ENCODE results near the gene OR51G1. TPM values are rescaled to one million over a fixed set of nuclear protein-coding genes. Genes with fewer than 3 reads are reported as not detected.
"Not testable (repeated sequence)": the region's sequence is repeated elsewhere in the genome, so short reads cannot be mapped to it uniquely, and the experiment has no call there.

The OR51G1 gene, protein sequence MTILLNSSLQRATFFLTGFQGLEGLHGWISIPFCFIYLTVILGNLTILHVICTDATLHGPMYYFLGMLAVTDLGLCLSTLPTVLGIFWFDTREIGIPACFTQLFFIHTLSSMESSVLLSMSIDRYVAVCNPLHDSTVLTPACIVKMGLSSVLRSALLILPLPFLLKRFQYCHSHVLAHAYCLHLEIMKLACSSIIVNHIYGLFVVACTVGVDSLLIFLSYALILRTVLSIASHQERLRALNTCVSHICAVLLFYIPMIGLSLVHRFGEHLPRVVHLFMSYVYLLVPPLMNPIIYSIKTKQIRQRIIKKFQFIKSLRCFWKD
- not detected for polyA plus RNA-seq (ENCODE audit: insufficient read length in 4 of 4)

DNA sequence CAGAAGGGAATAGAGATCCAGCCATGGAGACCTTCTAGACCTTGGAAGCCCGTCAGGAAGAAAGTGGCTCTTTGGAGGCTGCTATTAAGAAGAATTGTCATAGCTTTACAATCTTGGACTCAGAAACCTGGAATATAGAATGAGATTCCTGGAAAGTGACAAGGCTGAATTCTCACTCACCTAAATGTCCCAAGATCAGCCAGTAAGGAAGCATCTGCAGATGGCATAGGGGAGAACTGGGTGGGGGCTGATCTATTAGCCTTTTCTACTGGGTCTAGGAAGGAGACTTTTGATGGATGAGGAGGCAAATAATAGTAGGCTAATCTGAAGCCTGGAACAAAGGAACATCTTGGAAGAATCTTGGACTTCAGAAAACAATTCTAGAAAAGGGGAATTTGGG, at the start of gene OR51G1:
TSS of gene OR51G1 (minus strand) at position 101 of the 400 bp plus-strand sequence. CDS start at position 101, 0 bp downstream.
- no peak for DNase-seq (ENCODE audit: low read depth in 4 of 4, low spot score in 3 of 4)

DNA sequence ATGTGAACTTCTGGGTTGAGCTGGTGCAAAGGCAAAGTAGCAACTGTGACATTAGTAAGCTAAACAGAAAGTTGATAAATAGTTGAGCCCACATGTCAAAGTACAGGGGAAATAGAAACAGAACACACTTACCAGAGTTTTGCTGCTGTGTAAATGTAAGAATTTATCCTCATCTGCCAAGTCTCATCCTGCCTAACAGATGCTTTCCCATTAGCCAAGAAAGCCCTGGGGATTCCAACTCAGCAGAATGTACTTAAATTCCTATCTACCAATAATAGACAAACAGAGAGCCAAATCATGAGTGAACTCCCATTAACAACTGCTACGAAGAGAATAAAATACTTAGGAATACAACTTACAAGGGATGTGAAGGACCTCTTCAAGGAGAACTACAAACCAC, 38.7 kb upstream of the OR51G1 start:
- DNase-seq (ENCODE audit: low read depth in 4 of 4, low spot score in 3 of 4): no peak

DNA sequence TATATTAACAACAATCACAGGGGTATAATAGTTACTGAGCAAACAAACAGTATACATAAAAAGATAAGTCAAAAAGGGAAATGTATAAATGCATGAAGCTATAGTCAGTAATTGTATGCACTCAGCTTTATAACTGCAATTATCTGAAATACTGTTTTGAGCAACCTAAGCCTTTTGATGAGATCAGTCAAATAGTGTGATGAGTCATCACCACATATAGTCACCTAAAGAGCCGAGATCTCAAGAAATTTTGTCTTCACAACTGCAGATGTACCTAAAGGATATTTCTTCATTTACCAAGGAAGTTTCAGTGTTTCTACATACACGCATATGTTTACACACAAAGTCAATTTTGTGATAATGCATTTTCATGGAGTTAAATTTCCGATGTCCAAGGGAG, 36.7 kb upstream of the OR51G1 start:
- no peak for DNase-seq (ENCODE audit: low read depth in 4 of 4, low spot score in 3 of 4)

DNA sequence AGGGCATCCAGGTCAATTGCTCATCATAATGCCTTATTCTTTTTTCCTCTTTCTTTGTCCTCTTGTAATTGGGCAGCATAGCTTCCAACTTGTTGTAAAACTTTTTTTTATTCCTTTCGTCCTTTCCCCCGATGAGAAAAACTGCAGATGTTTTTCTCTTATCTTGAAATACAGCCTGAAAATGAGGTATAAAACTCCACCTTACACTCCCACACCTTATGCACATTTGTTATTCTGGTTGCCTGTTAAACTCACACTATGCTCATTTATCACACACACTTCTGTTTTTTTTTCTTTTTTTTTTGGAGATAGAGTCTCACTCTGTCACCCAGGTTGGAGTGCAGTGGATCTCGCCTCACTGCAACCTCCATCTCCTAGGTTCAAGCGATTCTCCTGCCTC, 33.3 kb upstream of the OR51G1 start:
- no peak for DNase-seq (ENCODE audit: low read depth in 4 of 4, low spot score in 3 of 4)

DNA sequence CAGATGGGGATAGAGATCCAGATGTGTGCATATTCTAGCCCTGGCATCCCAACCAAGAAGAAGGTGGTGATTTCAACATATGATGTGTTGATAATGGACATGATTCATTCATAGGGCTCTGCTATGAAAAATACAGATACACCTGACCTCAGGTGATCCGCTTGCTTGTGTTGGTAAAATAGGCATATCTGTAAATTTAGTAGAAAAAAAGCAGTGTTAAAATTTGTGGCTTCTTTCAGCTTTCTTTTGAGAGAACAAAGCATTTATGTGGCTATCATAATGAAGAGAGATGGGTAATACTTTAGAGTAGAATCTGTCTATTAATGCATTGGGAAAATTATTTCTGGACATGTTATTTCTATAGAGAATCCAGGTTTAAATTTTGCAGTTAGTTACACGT, 31.5 kb upstream of the OR51G1 start, which contains the start of gene OR51A2:
TSS of gene OR51A2 (minus strand) at position 101 of the 400 bp plus-strand sequence. CDS start at position 101, 0 bp downstream.
- DNase-seq (ENCODE audit: low read depth in 4 of 4, low spot score in 3 of 4): not testable (repeated sequence)

DNA sequence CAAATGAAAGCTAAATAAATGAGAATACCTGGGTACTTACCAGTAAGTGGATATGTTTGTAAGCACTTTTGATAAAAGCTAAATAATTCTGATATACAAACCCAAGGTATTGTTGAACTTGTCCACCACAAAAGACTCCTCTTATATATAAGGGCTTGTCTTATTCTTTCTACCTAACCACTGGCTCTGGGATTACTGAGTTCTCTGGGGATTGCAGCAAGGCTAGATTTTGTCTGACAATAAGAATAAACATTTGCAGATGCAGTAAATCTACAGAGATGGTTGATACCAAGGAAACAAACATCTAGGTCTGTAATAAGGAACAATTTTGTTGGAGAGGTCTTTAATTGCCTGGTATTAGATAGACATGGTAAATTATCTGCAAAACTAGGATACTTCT, 23.4 kb upstream of the OR51G1 start, which contains the start of gene OR51A4:
TSS of gene OR51A4 (minus strand) at position 101 of the 400 bp plus-strand sequence. CDS start 505 bp downstream, outside the sequence.
- no peak for DNase-seq (ENCODE audit: low read depth in 4 of 4, low spot score in 3 of 4)

DNA sequence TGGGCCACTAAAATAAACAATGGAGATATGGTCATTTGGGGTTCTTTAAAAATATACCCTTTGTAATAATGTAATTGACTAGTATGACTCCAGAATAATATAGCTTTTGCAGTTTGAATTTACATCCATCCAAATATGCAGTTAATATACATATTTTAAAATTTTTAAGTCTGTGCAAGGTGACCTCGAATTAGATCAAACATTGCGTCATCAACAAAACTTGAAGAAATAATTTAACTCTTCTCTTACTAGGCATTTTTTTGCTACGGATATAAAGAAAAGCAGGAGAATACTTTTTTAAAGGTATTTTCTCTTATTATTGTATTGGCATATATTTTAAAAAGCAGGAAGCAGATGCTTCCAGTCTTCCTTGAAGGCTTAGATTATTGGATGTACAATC, 12.6 kb upstream of the OR51G1 start:
- no peak for DNase-seq (ENCODE audit: low read depth in 4 of 4, low spot score in 3 of 4)

DNA sequence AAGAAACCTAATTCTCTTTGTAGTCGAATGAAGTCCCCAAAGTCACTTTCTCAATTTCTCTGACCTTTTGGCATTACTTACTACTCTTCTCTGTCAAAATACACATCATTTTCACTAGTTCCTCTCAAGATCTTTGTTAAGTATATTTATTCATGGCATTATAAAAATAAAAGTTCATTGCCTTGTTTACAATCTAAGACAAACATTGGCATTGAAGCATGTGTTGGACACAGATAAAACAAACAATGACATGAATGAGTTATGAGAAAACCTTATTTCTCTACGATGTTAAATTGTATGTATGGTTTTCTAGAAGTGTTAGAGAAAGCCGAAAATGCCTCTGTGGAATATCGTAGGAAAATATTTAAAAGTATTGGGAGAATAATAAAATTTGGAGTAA, 8.6 kb upstream of the OR51G1 start:
- DNase-seq (ENCODE audit: low read depth in 4 of 4, low spot score in 3 of 4): no peak

DNA sequence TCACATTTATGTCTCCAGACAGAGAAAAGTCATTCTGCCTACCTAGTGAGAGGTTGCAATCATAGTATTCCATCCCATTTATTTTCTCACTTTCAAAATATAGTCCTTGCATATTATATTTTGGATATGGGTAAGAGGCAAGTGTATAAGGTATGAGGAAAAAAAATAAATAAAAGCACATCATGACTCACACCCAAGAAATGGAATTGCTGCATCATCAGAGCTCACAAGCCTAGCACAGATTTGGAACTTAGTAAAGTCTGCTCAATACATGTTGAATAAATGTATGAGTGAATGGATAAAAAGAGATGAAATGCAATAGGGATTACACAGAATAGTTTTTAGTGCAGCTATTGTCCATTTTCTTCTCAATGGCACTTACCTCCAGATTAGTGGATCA, 2.5 kb upstream of the OR51G1 start:
- no peak for DNase-seq (ENCODE audit: low read depth in 4 of 4, low spot score in 3 of 4)

DNA sequence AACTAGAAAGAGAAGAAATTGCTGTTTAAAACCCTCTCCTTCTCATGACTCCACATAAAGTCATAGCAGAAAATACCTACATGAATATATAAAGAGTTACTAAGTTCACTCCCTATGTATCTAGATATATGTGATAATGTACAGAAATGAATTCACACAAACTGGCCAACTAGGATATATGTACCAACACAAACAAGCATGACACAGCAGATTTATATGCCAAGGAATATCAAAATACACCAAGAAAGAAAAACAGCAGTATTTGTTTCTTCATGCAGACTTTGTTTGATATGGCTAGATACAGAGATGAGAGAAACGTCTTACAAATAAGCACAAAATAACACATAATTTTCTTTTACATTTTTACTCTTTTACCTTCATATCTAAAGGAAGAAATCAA, 1.8 kb downstream of the OR51G1 start:
- DNase-seq (ENCODE audit: low read depth in 4 of 4, low spot score in 3 of 4): no peak

DNA sequence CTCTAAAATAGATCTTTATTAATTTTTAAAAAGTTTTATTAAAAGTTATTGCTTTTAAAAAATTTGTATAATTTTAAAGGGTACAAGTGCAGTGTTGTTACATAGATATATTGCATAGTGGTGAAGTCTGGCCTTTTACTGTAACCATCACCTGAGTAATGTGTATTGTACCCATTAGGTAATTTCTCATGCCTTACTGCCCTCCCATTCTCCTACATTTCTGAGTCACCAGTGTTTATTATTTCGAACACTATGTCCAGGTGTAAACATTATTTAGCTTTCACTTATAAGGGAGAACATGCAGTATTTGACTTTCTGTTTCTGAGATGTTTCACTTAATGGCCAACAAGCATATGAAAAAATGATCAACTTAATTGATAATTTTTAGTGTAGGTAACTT, 2.3 kb downstream of the OR51G1 start:
- no peak for DNase-seq (ENCODE audit: low read depth in 4 of 4, low spot score in 3 of 4)

DNA sequence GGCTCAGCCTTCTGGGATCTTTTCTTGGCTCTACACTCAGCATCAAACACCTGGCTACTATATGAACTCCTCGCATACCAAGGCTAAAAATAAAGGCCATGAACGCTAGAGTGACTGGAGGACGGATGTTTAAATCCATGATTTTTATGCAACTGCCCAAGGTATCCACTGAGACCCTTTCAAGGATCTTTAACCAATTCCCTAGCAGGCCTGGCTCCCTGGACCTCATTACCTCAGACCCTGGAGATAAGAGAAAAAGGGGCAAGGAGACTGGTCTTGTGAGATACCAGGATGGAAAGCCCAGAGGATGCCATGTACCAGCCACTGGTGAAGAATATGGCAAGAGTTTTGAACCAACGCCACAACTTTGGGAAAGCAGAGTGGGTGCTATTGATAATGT, 4.9 kb downstream of the OR51G1 start, which contains the start of gene OR51G2:
TSS of gene OR51G2 (minus strand) at position 101 of the 400 bp plus-strand sequence. CDS start 3,687 bp downstream, outside the sequence.
- no peak for DNase-seq (ENCODE audit: low read depth in 4 of 4, low spot score in 3 of 4)

DNA sequence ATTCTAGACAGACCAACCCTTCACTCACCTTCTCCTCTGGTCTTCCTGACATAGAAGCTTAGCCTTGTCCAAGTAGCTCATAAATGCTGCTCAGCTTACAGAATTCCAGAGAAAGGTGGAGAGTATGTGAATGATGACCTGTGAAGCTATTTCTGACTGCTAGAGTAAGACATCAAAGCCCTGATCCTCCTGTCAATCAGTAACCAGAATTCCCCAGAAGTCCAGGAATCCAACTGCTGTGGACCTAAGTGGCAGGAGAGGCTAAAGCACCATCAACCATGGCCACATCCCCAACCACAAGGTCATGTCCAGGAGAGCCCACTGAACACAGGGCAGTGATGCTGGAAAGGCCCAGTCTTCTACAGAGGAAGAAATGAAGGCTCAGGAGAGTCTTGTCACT, 7.6 kb downstream of the OR51G1 start:
- peak in 1 of 4 donors; percentile 12 for DNase-seq (ENCODE audit: low read depth in 4 of 4, low spot score in 3 of 4)

DNA sequence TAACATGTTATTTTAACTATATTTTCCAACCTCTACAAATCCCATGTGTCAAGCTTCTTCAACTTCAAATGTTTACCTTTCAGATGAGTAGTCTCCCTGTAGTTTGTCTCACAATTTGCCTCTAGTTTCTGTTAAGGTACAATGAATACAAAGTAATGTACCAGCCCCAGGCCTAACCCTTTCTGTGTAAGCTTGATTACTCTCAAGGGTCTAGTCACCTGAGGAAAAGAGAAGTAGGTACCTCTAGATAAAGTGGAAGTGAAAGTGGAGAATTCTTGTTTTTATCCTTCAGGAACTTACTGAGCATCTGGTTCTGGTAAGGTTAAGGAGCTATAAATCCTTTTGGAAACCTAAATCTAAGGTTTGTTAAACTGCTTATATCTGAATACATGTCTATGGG, 20.7 kb downstream of the OR51G1 start, which contains the start of gene OR51A7:
TSS of gene OR51A7 (plus strand) at position 300 of the 400 bp plus-strand sequence. CDS start 3,587 bp downstream, outside the sequence.
- DNase-seq (ENCODE audit: low read depth in 4 of 4, low spot score in 3 of 4): no peak

DNA sequence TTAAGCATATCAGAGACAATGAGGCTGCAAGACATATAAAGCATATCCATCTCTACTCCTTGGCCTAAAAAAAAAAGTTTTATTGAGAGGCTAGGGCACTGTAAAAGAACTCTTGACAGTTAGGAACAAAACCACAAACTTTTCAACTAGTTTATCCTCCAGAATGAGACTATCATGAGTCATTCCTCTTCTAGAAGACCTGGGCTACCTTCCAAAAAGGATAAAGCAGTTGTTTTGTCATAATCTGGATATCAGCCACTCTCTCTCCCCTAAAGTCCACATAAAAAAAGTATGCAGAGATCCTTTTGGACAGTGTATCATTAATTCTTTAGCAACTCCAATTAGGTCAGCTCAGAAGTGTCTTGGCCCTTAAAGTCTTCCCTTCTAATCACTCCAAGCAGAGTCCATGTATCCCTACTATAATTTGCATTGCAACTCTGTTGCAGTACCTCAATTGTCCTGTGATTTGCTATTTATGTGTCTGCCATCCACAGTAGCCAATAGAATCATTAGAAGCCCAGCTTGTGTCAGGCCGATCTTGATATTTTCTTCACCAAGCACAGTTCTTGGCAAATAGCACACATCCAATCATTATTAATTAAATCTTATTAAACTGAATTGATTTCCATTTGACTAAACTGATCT, 32.0 kb downstream of the OR51G1 start:
- no peak for DNase-seq (ENCODE audit: low read depth in 4 of 4, low spot score in 3 of 4)

DNA sequence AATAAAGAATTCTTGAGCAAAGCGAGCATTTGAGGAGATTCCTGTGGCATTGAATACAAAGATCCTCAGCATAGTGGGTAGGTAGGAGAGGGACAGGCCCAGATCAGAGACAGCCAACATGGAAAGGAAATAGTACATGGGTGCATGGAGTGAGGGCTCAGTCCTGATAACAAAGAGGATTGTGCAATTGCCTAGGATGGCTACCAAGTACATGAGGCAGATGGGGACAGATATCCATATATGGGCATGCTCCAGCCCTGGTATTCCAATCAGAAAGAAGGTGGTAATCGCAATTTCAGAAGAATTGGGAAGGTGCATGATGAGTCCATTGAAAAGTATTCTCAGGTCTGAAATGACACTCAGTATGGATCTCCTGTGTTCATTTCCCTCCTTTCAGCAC, 33.9 kb downstream of the OR51G1 start:
- no peak for DNase-seq (ENCODE audit: low read depth in 4 of 4, low spot score in 3 of 4)

DNA sequence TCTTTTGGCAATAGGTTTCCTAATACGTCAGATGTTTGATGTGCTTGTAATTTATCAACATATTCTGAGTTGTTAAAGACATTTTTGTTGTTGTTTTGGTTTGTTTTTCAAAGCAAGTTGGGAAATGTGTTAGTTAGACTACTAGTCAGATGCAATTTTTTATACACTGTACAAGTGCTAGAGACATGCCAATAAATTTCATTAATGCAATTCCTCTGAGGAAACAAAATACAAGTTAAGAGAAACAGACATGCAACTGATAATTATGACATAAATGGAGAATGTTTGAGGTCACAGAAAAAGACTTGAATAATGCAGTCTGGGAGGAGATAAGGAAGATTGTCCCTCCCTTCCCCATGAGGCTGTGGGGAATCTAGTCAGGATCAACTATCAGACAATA, 36.5 kb downstream of the OR51G1 start:
- no peak for DNase-seq (ENCODE audit: low read depth in 4 of 4, low spot score in 3 of 4)

DNA sequence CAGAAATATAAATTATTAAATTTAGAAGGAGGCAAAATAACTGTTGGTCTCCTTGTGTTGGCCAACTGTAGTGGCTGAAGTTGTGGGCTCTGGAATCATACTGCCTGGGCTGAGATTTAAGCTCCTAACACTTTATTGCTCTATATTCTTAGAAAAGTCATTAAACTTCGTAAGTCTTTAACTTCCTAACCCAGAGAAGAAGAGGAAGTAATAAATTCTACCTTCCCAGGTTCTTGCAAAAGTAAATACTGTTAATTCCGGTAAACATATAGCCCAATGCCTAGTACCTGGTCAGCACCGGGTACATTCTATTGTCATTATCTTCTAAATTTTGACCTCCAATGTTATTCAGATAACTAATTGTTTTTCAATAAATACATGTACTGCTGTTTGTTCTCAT, 38.0 kb downstream of the OR51G1 start:
- DNase-seq (ENCODE audit: low read depth in 4 of 4, low spot score in 3 of 4): no peak

DNA sequence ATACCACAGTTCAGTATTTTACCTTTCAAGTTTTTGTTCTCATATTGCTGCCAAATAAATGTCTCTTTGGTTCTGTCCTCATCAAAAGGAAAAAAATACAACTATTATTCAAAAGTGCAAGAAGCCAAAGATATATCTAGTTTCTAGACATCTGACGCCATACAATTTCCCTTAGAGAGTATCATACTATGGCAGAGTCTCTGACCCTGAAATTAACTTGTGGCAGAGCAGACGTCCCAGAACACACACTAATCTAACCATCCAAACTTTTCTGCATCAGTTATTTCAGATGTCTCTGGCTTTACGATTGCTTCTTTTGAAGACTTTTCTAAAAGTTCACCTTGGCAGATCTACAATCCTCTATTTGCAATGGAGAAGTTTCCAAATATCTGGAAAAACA, 39.8 kb downstream of the OR51G1 start:
- no peak for DNase-seq (ENCODE audit: low read depth in 4 of 4, low spot score in 3 of 4)

DNA sequence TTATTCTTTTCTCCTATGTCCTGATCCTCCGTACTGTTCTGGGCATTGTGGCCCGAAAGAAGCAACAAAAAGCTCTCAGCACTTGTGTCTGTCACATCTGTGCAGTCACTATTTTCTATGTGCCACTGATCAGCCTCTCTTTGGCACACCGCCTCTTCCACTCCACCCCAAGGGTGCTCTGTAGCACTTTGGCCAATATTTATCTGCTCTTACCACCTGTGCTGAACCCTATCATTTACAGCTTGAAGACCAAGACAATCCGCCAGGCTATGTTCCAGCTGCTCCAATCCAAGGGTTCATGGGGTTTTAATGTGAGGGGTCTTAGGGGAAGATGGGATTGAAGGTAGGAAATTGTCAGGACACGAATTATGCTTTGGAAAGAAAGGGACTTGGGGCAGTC, 41.6 kb downstream of the OR51G1 start:
- no peak for DNase-seq (ENCODE audit: low read depth in 4 of 4, low spot score in 3 of 4)

DNA sequence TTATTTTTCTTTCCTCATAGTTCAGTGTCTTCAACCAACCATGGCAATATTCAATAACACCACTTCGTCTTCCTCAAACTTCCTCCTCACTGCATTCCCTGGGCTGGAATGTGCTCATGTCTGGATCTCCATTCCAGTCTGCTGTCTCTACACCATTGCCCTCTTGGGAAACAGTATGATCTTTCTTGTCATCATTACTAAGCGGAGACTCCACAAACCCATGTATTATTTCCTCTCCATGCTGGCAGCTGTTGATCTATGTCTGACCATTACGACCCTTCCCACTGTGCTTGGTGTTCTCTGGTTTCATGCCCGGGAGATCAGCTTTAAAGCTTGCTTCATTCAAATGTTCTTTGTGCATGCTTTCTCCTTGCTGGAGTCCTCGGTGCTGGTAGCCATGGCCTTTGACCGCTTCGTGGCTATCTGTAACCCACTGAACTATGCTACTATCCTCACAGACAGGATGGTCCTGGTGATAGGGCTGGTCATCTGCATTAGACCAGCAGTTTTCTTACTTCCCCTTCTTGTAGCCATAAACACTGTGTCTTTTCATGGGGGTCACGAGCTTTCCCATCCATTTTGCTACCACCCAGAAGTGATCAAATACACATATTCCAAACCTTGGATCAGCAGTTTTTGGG, 42.2 kb downstream of the OR51G1 start, which contains the start of gene OR51T1:
TSS of gene OR51T1 (plus strand) at position 41 of the 641 bp plus-strand sequence. CDS start at position 41, 0 bp downstream.
- DNase-seq (ENCODE audit: low read depth in 4 of 4, low spot score in 3 of 4): peak in 1 of 4 donors; percentile 9

All from left renal pelvis (tissue), 4 donors.